CD4-positive, CD25-positive, alpha-beta regulatory T cell (primary cell): ENCODE data around the gene GGA2. TPM values are rescaled to one million over a fixed set of nuclear protein-coding genes. Genes with fewer than 3 reads are reported as not detected.
"Not testable (repeated sequence)": the region's sequence is repeated elsewhere in the genome, so short reads cannot be mapped to it uniquely, and the experiment has no call there.

ENCODE experiments used
- ATAC-seq, 2 donors: fragments of 150-1000 bp; cut with Tn5 transposase; one replicate each; pipeline ENCODE4 v1.10.0; 2021; ENCODE audit warnings: low read depth in 2 of 2, moderate number of reproducible peaks in 2 of 2, moderate library complexity in 1 of 2
- DNase-seq, 3 donors: peaks; one replicate each; pipeline versions ENCODE4 v3.0.0 to v3.0.0-alpha.2; 2012 to 2022; ENCODE audit warnings: mixed read lengths in 1 of 3
- H3K27ac ChIP-seq: one replicate; pipeline ENCODE4 v1.7.0; 2013; ENCODE audit warnings: mild to moderate bottlenecking, low read length; ENCODE audit not compliant: insufficient read depth, poor library complexity, severe bottlenecking
- H3K27me3 ChIP-seq: one replicate; pipeline ENCODE4 v1.7.0; 2013; ENCODE audit warnings: low read length; ENCODE audit not compliant: control insufficient read depth, insufficient read depth
- H3K36me3 ChIP-seq: one replicate; pipeline ENCODE4 v1.7.0; 2013; ENCODE audit warnings: mild to moderate bottlenecking, low read length, moderate library complexity; ENCODE audit not compliant: control insufficient read depth, insufficient read depth
- H3K4me1 ChIP-seq: 2 replicates; pipeline ENCODE4 v1.7.0; 2013; ENCODE audit warnings: mild to moderate bottlenecking, low read length; ENCODE audit not compliant: insufficient read depth, control insufficient read depth, poor library complexity, severe bottlenecking
- H3K4me3 ChIP-seq: one replicate; pipeline ENCODE4 v1.7.0; 2013; ENCODE audit warnings: low read depth, mild to moderate bottlenecking, low read length, moderate library complexity
- H3K9me3 ChIP-seq, 2 experiments: 1 replicate in 1 of 2; 2 replicates in 1 of 2; pipeline ENCODE4 v1.7.0; 2013; ENCODE audit warnings: low read length in 2 of 2, mild to moderate bottlenecking in 1 of 2, moderate library complexity in 1 of 2; ENCODE audit not compliant: control insufficient read depth in 2 of 2
- H3K27ac Mint-ChIP-seq, 3 donors: one replicate each; pipeline ENCODE4 v1.8.0; 2020 to 2022; ENCODE audit warnings: mild to moderate bottlenecking in 3 of 3, mixed read lengths in 3 of 3, moderate library complexity in 2 of 3
- H3K27me3 Mint-ChIP-seq: one replicate; pipeline ENCODE4 v1.8.0; 2022; ENCODE audit warnings: mild to moderate bottlenecking, mixed read lengths
- H3K36me3 Mint-ChIP-seq: one replicate; pipeline ENCODE4 v1.8.0; 2020; ENCODE audit warnings: mixed read lengths
- H3K4me1 Mint-ChIP-seq, 4 donors: one replicate each; pipeline ENCODE4 v1.8.0; 2020 to 2022; ENCODE audit warnings: mixed read lengths in 4 of 4, mild to moderate bottlenecking in 1 of 4
- H3K4me3 Mint-ChIP-seq, 4 donors: one replicate each; pipeline ENCODE4 v1.8.0; 2020 to 2022; ENCODE audit warnings: mild to moderate bottlenecking in 4 of 4, mixed read lengths in 4 of 4, moderate library complexity in 3 of 4
- H3K9me3 Mint-ChIP-seq, 7 donors: one replicate each; pipeline ENCODE4 v1.8.0; 2020 to 2022; ENCODE audit warnings: mixed read lengths in 7 of 7, mild to moderate bottlenecking in 3 of 7, moderate library complexity in 2 of 7
- polyA plus RNA-seq, 4 donors: library from polyadenylated mRNA; unstranded; fragments of 300-500 nt; fragmentation: Illumina TruSeq; gene quantifications; one replicate each; pipeline ENCODE4 v1.2.3, GENCODE V29; 2021
- total RNA-seq: library from RNA; stranded (reverse); gene quantifications from one replicate; pipeline ENCODE4 v1.2.3, GENCODE V29; 2022

GGA2 gene
- total and polyA plus RNA-seq, 5 donors from 2014 or later, result 46.5 to 109 (median 49.7) TPM

- Mint-ChIP-seq H3K36me3 (peaks cover 6% of the 10 kb centered on the region), H3K27me3 (peaks cover 7% of the 10 kb centered on the region), H3K27ac (no peak overlapping the region), H3K4me3 (peak overlapping the region in 2 of 4 donors; percentile 17 to 51), H3K9me3 (no peaks in the 10 kb centered on the region), H3K4me1 (peaks cover 4 to 70% (median 41%) of the 10 kb centered on the region in 4 donors)
- no peak for ATAC-seq
- H3K4me3 ChIP-seq, result no peak overlapping the region
- peaks cover 58% of the 10 kb centered on the region for H3K4me1 ChIP-seq
- H3K27me3 ChIP-seq, result no peaks in the 10 kb centered on the region
- DNase-seq, result no peak
- H3K36me3 ChIP-seq, result no peaks in the 10 kb centered on the region
- H3K9me3 ChIP-seq, result no peaks in the 10 kb centered on the region
- H3K27ac ChIP-seq, result no peak overlapping the region
Observed at GRCh38 chr16:23512168-23512695, 1.9 kb upstream of the GGA2 start.

DNA sequence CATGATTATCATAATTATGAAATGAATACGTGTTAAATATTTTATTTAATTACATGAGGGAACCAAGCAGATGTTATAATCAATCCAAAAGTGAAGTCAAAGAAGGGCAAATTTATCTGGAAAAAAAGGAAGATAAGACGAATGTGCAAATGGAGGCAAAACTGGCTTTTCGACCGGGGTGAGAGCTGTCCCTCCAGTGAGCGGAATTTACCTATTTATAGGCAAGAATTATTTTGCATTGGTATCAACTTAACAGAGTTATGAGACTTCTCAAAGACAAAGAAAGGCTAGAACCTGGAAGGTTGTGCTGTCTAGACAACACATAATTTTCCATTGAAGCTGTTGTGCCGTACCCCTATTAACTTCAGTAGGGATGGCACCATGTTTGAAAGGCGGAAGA lies 1.4 kb upstream of the GGA2 start:
- Mint-ChIP-seq H3K27ac (no peak overlapping the region), H3K4me3 (peak overlapping the region in 3 of 4 donors; percentile 51 to 89 (median 87)), H3K36me3 (peaks cover 10% of the 10 kb centered on the region), H3K4me1 (peaks cover 4 to 72% (median 44%) of the 10 kb centered on the region in 4 donors), H3K9me3 (peaks cover 0 to 2% (median 0%) of the 10 kb centered on the region in 7 donors), H3K27me3 (peaks cover 7% of the 10 kb centered on the region)
- DNase-seq, result no peak
- H3K4me1 ChIP-seq, result peaks cover 56% of the 10 kb centered on the region
- no peak overlapping the region for H3K4me3 ChIP-seq
- no peaks in the 10 kb centered on the region for H3K36me3 ChIP-seq
- no peak for ATAC-seq
- no peaks in the 10 kb centered on the region for H3K9me3 ChIP-seq
- no peaks in the 10 kb centered on the region for H3K27me3 ChIP-seq
- H3K27ac ChIP-seq, result no peak overlapping the region

GRCh38 chr16:23510915-23511270 lies 599 bp upstream of the GGA2 start:
- not testable (repeated sequence) for H3K9me3 Mint-ChIP-seq, DNase-seq, ATAC-seq, H3K27me3 Mint-ChIP-seq, H3K9me3 ChIP-seq, H3K36me3 ChIP-seq, H3K27me3 ChIP-seq
- Histone ChIP-seq H3K27ac (peak overlapping the region; percentile 14), H3K4me3 (peak overlapping the region; percentile 75), H3K4me1 (peaks cover 53% of the 10 kb centered on the region)
- Mint-ChIP-seq H3K36me3 (peaks cover 12% of the 10 kb centered on the region), H3K4me1 (peaks cover 4 to 72% (median 46%) of the 10 kb centered on the region in 4 donors), H3K4me3 (peak overlapping the region; percentile 61 to 89 (median 86)), H3K27ac (peak overlapping the region; percentile 67 to 90 (median 80))

GRCh38 chr16:23509782-23510163 lies 521 bp downstream of the GGA2 start:
- peak overlapping the region; percentile 90 to 98 (median 94) for H3K4me3 Mint-ChIP-seq
- peaks cover 0 to 2% (median 0%) of the 10 kb centered on the region in 7 donors for H3K9me3 Mint-ChIP-seq
- H3K27me3 Mint-ChIP-seq, result peaks cover 7% of the 10 kb centered on the region
- no peaks in the 10 kb centered on the region for H3K9me3 ChIP-seq
- H3K4me1 Mint-ChIP-seq, result peaks cover 4 to 72% (median 48%) of the 10 kb centered on the region in 4 donors
- ATAC-seq (peak; percentile 23 to 35), DNase-seq (peak; percentile 2 to 66 (median 46))
- peaks cover 53% of the 10 kb centered on the region for H3K4me1 ChIP-seq
- H3K4me3 ChIP-seq, result peak overlapping the region; percentile 92
- peaks cover 4% of the 10 kb centered on the region for H3K36me3 ChIP-seq
- peak overlapping the region in 2 of 3 donors; percentile 88 to 93 for H3K27ac Mint-ChIP-seq
- H3K27me3 ChIP-seq, result no peaks in the 10 kb centered on the region
- H3K27ac ChIP-seq, result peak overlapping the region; percentile 33
- H3K36me3 Mint-ChIP-seq, result peaks cover 12% of the 10 kb centered on the region

DNA sequence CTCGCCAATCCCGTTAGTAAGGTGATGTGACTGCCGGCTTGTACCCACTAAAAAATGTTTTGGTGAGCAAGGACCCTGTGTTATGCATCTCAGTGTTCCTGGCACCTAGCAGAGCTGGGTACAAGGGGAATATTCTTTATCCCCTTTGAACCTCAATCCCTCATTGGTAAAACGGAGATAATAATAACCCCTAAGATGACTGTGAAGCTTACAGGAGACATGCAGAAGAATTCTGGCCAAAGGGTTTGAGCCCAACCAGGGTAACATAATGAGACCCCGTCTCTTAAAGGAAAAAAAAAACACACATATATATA lies 896 bp downstream of the GGA2 start:
- peak overlapping the region; percentile 71 to 88 (median 86) for H3K27ac Mint-ChIP-seq
- H3K4me3 ChIP-seq, result peak overlapping the region; percentile 92
- H3K9me3 ChIP-seq, result no peaks in the 10 kb centered on the region
- H3K4me1 Mint-ChIP-seq, result peaks cover 6 to 72% (median 48%) of the 10 kb centered on the region in 4 donors
- no peak for ATAC-seq
- H3K36me3 ChIP-seq, result peaks cover 4% of the 10 kb centered on the region
- no peaks in the 10 kb centered on the region for H3K27me3 ChIP-seq
- H3K27me3 Mint-ChIP-seq, result peaks cover 7% of the 10 kb centered on the region
- H3K27ac ChIP-seq, result peak overlapping the region; percentile 33
- H3K36me3 Mint-ChIP-seq, result peaks cover 12% of the 10 kb centered on the region
- peaks cover 0 to 2% (median 0%) of the 10 kb centered on the region in 7 donors for H3K9me3 Mint-ChIP-seq
- H3K4me3 Mint-ChIP-seq, result peak overlapping the region; percentile 90 to 98 (median 94)
- H3K4me1 ChIP-seq, result peaks cover 53% of the 10 kb centered on the region
- no peak for DNase-seq

DNA sequence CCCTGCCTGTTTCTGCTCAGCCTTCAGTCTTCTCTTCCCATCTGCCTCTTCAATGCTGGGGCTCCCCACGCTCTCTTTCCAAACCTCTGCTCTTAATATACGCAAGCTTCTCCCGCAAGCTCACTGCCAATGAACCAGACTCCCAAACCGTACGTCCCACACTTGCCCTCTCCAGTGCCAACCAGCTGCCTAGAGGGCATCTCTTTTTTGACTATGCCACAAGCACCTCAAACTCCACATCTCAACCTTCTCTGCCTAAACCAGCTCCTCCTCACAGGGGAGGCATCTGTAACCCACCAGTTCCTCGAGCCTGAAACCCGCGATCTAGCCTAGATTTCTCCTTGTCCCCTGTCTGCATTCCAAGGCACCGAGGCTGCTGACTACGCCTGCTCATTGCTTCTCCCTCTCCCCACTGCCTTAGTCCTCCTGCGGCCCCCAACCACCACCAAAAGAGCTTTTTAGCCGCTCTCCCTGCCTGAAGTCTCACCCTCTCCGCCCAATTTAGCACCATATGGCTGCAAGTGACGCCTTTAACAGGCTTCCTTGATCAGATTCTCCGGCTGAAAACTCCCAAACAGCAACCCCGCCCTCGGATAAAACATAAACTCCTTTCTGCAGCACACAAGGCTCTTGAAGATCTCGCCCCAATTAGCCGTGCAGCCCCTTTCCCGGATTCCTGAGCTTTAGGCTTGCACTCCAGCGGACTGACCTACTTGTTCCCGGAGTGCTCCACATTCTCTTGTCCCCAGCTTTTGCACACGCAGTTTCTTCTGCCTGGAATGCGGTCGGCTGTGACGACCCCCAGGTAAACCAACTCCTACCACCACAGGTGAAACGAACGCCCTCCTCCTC lies 1.5 kb downstream of the GGA2 start:
- Mint-ChIP-seq H3K27me3 (peaks cover 7% of the 10 kb centered on the region), H3K4me1 (peaks cover 10 to 72% (median 48%) of the 10 kb centered on the region in 4 donors), H3K4me3 (peak overlapping the region; percentile 90 to 98 (median 94)), H3K36me3 (peaks cover 12% of the 10 kb centered on the region), H3K27ac (peak overlapping the region; percentile 76 to 88 (median 86)), H3K9me3 (peaks cover 0 to 2% (median 0%) of the 10 kb centered on the region in 7 donors)
- Histone ChIP-seq H3K4me3 (peak overlapping the region; percentile 92), H3K27ac (no peak overlapping the region), H3K36me3 (peaks cover 4% of the 10 kb centered on the region), H3K4me1 (peaks cover 52% of the 10 kb centered on the region), H3K27me3 (no peaks in the 10 kb centered on the region), H3K9me3 (no peaks in the 10 kb centered on the region)
- ATAC-seq (no peak), DNase-seq (no peak)

- Mint-ChIP-seq H3K36me3 (peaks cover 12% of the 10 kb centered on the region), H3K27me3 (peaks cover 7% of the 10 kb centered on the region), H3K4me1 (peaks cover 10 to 84% (median 58%) of the 10 kb centered on the region in 4 donors), H3K4me3 (peak overlapping the region in 2 of 4 donors; percentile 1 to 35), H3K9me3 (peaks cover 0 to 2% (median 0%) of the 10 kb centered on the region in 7 donors), H3K27ac (no peak overlapping the region)
- H3K4me3 ChIP-seq, result no peak overlapping the region
- H3K27ac ChIP-seq, result no peak overlapping the region
- ATAC-seq (no peak), DNase-seq (no peak)
- H3K27me3 ChIP-seq, result no peaks in the 10 kb centered on the region
- H3K9me3 ChIP-seq, result no peaks in the 10 kb centered on the region
- H3K36me3 ChIP-seq, result peaks cover 7% of the 10 kb centered on the region
- H3K4me1 ChIP-seq, result peaks cover 49% of the 10 kb centered on the region
Observed at GRCh38 chr16:23506606-23506994, 3.7 kb downstream of the GGA2 start.
